ENCODE results near the gene MPO.

The MPO gene

DNA sequence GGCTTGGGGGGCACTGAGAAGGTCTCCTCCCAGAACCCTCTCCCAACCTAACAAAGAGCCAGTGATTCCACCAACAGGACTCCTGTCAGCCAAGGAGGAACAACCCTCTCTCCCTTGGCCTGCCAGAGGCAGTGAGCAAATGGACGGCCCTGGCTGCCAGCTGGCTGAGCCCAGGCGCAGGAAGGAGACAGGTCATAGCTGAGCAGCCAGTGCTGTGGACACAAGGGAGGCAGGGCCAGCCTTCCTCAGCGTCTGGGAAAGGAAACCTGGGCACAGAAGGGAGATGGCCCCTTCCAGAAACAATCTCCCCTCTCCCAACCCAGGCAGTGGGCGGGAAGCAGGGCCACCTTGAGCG, 2.1 kb downstream of the MPO start:
- no peak for DNase-seq

DNA sequence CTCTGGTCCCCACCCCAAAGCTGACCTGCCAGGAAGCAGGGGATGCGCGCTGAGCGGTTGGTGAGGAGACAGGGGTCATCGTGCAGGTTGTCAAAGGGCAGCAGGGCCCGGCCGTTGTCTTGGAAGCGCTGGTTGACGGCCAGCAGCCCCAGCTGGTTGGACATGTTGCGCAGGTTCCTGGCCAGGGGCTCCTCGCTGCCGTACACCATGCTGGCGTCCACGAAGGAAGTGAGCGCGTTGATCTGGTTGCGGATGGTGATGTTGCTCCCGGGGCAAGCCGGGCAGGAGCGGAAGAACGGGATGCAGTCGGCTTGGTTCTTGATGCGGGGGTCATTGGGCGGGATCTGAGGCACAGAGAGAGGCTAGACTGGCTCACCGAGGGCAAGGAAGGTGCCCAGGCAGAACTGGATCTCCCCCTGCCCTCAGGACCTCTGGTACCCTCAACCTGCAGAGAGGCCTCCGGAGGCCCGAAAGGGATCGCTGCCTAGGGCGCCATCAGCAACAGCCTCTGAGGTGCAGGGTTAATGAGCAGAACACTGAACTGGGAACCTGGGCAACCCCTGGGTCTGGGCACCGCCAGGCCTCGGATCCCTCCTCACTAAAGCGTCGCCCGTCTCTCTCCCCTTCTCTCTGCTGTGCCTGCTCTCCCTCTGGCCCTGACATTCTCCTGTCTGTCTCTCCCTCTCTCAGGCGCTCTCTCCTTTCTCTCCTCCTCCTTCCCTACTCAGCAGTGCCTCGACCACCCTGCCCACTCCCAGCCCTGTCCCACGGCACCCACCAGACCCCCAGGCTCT, 2.7 kb downstream of the MPO start:
- DNase-seq = no peak

DNA sequence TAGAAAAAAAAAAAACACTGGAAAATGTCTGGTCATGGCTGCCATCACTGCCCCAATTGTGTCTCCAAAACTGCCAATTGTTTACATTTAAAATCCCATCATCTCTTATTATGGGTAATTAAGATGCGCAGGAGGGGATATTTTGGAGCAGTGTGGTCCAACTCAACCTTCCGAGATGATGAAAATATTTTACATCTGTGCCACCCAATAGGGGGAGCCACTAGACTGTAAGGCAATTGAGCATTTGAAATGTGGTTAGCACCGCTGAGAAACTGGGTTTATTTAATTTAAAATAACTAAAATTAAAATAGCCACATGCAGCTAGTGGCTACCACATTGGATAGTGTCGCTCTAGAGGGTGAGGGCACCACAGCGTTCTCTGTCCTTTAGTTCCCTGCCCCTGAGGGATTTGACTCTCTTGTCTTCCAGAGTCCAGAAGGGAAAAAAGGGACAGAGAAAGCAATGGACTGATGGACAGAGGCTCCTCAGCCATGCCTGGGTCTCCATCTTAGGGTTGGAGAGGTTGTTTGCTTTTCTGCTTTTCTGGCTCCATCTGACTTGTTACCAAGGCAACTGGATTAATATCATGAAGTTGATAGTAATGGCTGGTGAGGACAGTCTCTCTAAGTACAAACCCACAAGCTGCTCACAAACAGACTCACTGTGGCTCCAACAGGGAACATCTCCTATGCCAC, 3.5 kb downstream of the MPO start:
- no peak for DNase-seq

DNA sequence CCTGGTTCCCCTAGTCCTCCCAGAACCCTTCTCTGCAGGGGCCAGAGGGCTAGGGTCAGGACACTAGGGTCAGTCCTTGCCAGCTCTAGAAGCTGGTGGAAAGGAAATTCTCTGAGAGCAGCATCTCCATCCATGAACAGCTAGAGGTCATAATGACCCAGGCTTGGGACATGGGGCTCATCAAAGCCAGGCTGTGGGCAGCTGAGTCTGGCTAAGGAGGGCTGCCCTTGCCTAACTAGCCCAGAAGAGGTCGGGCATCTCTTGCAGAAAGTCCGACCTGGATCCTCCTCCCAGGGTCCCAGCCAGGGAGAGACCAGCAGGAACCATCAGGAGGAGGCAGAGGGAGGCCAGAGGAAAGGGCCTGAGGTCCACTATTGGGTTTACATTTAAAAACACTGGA, 4.3 kb downstream of the MPO start:
- no peak for DNase-seq

DNA sequence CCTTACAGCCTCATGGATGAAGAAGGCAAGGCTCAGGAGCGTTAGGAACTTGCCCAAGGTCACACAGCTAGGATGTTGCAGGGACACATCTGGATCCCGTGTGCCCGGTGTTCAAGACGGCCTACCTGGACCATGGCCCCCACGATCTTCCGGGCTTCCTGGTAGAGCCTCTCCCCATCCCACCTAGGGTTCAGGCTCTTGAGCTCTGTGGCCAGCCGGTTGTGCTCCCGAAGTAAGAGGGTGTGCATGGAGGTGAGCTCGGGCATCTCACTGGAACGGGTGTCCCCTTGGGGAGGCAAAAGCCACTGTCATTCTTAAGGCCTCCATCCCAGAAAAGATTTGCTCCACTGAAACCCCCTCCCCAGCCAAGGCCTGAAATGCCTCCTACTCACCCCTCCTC, 5.3 kb downstream of the MPO start:
- no peak for DNase-seq

DNA sequence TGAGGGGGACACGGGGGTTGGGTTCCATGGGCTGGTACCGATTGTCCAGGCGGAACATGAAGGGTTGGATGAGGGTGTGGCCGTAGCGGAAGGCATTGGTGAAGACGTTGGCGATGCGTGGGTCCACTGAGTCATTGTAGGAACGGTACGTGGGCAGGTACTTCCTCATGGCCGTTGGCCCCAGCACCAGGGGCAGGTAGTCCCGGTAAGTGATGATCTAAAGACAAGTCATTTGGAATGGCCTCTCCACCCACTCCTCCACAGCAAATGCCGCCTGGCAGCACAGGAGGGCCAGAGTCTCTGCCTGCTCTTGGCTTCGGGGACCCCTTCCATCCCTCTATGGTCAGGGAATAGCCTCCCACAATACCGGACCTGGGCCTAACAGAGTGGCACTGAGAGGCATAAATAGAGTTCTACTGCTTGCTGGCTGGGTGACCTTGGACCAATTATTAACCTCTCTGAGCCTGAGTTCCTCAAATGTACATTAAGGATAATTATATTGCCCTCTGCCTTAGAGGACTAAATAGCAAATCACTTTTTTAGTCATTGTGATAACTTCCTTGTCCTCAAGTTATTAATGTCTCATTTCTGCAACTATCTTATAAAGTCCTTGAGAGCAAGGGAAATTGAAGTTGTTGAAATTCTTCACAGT, 7.2 kb downstream of the MPO start:
- no peak for DNase-seq

DNA sequence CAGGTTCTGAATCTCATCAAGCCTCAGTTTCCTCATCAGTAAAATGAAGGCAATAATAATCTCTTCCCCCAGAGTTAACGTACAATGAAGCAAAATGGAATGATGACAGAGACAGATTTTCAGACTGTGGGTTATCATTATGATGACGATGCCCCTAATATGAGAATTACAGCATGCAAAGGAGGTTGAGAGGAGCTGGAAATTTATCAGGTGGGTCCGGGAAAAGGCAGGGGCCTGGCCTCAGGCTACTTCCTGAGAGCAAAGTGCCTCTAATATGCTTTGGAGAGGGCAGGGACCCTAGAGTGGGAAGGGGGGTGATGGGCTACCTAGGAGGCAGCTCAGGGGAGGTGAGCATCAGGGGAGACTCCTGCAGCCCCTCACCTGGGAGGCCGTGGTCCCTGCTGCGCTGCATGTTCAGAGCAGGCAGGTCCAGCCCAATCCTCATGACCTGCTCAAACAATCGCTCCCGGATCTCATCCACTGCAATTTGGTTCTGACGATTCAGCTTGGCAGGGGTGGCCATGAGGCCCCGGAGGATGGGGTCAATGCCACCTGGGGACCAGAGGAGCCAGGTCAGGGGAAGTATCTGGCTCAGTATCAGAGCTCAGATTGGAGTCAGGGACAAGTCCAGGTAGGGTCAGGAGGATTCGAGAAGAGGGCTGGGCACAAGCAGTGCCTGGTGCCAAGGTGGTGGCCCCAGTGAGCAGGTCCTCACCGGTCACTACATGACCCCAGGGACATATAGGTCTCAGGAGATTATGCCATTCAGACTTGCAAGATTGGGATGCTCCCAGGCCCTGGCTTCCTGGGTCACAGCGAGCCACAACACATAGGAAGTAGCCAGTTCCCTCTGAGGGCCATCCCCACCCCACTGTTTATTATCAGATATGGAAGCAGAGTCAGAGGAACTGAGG, 8.1 kb downstream of the MPO start:
- no peak for DNase-seq

DNA sequence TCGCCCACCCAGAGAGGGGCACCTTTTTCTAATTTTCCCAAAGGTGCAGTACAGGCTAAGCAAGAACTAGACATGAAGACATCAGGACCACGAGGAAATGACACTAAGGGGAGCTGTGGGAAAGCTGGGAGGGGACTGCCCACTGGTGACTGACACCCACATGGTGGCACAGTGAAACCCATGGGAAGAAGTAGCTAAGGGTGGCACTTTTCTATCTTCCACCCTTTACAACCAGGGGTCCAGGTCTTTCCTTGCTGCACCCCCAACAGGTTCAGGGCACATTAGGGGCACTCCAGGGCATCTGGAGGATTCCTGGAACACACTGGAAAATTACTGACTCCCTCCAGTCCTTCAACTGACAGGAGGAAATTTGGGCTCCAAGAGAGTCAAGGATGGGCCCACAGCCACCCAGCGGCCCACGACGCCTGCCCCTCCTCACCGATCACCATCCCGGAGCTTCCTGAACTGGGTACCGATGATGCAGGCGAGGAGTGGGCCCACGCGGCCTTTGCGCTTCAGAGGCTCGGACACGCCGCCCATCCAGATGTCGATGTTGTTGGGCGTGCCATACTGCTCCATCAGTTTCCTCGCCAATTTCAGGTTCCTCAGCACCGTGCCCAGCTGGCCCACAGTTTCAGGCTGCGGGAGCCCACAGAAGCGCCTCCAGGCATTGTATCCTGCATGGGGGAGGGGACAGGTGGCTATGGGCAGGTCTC, 9.4 kb downstream of the MPO start:
- DNase-seq = no peak

DNA sequence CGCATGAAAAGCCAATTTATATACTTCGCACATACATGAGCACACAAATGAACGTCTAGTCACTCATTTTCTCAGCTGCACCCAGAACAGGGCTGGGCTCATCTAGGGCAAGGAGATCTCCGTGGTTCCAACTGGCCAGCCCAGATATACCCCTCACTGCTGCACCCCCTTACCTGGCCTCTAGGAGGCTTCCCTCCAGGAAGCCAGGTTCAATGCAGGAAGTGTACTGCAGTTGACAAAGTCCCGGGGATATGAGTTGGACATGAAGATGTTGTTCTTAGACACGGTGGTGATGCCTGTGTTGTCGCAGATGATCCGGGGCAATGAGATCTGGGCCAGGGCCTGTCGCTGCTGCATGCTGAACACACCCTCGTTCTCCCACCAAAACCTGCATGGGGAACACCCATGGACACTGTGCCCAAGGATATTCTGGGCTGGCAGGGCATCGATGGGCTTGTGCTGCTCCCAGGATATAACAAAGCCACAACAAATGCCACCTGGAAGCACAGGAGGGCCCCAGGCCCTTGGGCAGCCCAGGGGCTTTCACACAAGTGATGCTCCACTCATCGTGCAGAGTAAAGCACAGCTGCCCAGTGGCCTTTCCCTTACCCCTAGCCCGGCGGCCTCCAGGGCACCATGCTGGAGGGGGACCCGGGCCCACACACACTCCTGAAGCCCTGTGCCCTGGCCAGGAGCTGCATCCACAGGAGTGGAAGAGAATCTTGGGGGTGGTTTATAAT, 10.1 kb downstream of the MPO start:
- no peak for DNase-seq

DNA sequence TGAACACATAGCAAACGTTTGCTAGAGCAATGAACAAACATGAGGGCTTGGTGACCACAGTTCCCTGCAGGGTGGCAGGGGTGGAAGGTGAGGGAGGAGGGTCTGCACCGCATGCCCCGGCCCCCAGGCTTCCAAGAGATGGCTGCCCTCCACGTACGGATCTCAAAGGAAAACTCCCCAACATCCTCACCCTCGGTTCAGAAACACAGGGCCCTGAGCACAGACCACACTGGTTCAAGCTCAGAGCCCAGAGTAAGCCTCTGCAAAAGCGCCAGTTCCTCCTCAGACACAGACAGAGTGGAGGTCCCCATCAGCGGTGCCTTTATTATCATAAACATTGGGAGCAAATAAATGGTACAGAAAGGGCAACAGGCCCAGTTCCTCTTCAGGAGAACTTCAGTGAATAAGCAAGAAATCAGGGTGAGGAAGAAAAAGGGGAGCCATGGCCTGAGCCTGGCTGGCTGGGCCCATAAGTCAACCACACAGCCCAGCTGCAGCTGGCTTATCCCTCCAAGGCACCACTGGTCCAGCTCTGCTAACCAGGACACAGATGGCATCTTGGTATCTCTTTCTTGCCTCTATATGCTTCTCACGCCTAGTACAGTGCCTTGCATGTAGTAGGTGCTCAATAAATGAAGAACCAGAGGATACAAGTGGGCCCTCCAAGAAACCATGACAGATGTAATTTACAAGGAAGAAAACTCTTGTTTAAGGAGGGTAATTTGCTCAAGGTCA, 11.0 kb downstream of the MPO start:
- no peak for DNase-seq

DNA sequence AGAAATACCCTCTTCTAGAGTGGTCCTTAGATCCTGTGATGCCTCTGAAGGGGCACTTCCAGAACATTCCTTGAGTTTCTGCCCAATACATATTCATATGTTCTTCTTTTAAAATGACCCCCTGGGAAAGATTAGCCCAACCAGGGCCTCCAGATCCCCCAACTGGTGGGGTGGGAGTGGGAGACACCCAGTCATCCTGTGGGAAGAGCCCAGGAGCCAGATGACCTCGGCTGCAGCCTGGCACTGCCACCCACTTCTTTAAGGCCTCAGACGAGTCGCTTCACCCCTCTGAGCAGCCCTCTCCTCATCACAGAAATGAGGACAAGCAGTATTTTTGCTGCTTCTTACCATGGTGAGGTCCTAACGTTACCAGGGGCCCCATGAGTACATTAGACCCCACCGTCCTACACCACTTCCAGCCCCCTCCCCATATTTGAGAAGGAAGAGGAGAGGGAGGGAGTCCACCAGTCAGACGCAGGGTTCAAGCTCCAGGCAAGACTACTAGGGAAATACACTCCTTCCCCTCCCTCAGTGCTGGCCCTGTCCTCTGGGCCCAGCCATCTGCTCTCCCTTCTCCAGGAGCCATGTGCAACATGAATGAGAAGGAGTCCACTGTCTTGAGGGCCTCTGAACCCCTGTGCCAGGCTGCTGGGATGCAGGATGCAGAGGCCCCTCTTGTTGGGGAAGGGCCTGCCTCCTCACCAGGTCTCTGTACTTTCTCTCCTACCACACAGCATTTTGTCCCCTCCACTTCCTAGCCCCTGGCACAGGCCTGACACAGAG, 11.8 kb downstream of the MPO start:
- no peak for DNase-seq

DNA sequence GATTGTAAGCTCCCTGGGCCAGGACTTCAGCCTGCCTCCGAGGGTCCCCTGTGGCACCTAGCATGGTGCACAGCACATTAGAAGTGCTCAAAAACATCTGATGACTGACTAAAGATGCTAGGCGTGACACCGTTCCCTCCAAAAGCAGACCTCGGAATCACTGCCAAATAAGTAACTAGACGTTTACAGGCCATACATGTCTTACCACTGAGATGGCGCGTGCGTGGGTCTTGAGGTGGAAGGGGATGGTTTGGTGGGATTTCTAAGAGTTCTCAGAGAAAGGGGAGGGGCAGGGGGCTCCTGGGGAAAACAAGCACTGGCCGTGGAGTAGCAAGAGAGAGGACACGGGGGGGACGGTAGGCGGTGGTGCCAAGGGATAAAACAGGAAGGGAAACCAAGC, 12.4 kb downstream of the MPO start:
- no peak for DNase-seq

DNA sequence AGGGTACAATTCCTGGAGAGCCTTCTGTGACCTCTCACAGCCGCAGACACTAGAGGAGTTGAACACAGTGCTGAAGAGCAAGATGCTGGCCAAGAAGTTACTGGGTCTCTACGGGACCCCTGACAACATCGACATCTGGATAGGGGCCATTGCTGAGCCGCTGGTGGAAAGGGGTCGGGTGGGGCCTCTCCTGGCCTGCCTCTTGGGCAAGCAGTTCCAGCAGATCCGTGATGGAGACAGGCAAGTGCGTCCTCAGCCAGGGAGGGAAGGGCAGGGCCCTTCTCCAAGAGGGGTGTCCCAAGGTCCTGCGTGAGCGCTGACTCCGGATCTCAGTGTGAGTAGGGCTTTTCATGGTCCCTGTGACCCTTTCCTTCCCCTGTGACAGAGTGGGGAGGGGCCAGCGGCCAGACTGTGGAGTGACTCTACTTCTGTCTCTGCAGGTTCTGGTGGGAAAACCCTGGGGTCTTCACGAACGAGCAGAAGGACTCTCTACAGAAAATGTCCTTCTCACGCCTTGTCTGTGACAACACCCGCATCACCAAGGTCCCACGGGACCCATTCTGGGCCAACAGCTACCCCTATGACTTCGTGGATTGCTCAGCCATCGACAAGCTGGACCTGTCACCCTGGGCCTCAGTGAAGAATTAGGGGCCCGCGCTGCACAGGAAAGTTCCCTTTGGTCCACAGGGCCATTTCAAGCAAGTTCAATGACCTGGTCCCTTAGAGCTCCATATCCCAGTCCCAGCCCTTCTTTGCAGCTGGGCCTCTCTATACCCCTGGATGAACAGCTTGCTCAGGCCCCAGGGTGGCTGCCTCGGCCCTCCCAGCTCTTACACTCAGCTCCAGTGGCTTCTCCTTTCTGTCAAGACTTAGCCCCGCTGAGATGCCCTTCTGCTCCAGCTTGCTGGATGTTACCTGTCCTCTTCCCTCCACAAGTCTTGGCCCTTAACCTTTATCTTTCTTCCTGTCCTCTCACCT, 13.1 kb downstream of the MPO start:
- no peak for DNase-seq

DNA sequence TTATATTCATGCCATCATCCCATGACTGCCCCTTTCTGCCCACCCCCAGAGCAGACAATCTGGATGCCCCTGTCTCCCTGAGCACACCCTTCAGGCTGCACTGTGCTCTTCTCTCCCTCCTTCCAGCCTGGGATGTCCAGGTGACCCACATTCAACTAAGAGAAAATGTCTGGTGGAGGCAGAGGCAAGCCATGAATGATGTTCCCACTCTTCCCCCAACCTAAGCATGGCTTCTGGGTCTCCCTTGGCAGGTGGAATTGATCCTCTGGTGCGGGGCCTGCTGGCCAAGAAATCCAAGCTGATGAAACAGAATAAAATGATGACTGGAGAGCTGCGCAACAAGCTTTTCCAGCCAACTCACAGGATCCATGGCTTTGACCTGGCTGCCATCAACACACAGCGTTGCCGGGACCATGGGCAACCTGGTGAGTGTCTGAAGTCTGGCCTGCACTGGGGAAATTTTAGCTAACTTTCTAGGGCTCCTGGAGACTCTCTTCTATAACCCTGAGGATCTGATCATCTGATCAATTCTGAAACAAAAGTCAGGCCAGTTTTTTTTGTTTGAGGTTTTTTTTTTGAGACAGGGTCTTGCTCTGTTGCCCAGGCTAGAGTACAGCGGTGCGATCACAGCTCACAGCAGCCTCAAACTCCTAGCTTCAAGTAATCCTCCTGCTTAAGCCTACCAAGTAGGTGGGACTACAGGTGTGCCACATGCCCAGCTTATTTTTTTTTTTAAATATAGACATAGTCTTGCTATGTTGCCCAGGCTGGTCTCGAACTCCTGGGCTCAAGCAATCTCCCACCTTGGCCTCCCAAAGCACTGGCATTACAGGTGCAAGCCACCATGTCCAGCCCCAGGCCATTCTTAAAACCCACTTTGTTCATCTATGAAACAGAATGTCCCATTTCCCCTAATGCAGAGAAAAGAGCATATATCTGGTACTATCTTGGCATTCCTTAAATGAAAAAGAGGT, 14.5 kb downstream of the MPO start:
- DNase-seq = no peak

DNA sequence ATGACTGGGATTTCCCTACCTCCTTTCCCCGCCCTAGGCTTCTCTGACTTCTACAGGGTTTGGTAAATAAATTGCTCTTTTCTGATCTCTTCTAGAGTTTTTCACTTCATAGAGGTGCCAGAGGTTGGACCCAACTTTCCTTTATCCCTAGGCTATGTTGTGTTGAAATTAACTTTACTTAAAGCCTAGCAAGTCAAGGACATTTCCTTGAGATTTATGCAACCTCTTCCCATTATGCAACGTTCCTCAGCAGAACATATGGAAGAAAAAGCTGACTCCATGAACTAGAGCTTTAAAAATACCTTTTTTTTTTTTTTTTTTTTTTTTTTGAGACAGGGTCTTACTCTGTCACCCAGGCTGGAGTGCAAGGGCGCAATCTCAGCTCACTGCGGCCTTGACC, 15.5 kb downstream of the MPO start:
- no peak for DNase-seq

DNA sequence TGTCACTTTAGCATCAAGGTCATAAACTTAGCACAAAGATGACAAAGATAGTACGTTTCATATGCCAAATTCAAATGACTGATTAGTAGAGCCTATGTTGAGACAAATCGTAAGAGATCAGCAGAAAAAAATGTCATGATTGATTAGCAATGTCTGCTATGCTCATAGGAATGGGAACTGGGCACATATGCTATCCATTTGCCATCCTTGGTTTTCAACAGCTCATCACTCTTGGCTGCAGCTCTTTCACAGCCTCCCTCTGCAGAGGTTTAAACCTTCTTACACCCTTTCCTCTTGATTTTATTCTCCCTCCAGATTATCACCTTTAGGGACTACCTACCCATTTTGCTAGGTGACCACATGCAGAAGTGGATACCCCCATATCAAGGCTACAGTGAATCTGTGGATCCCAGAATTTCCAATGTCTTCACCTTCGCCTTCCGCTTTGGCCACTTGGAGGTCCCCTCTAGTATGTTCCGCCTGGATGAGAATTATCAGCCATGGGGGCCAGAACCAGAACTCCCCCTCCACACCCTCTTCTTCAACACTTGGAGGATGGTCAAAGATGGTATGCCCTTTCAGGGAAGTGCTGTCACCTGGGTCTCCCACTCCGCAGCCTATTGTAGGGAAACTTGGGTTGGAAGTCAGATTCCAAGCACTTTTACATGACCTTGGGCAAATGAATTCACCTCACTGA, 16.2 kb downstream of the MPO start:
- no peak for DNase-seq

DNA sequence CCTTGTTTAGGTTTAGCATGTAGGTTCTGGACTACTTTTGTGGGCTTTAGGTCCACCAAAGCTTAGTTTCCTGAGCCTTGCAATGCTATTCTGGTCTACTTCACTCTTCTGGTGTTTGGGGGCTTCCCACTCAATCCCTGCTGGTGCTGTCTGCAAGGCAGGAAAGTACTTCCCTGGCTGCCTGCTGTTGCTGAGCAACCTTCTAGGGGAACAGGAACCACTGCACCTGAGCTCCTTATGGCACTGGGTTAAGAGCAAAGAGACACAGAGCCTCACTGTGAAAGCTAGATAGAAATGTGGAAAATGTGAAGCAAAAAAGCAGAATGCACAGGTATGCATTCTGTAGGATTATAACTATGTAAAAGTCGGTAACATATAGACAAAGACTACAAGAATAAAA, 17.0 kb downstream of the MPO start:
- no peak for DNase-seq
